Esophagus muscularis mucosa (tissue), 4 donors: ENCODE data around the gene FOXO3.

ENCODE experiments used
- EP300 ChIP-seq: sonication (generic); formaldehyde crosslinking; IDR thresholded peaks from one replicate; pipeline ENCODE4 v1.6.1; 2017; ENCODE audit warnings: antibody characterized with exemption
- POLR2A ChIP-seq: fragments of 450-650 bp; IDR thresholded peaks from one replicate; pipeline ENCODE4 v1.6.1; 2017; ENCODE audit warnings: antibody characterized with exemption, moderate library complexity, mild to moderate bottlenecking, low read depth
- TF ChIP-seq, protein P1 (sequence below), 3 experiments: fragments of 200-600 bp in 2 of 3; fragments of 450-650 bp in 1 of 3; sonication (generic) in 2 of 3; IDR thresholded peaks; one replicate each; pipeline ENCODE4 v1.5.1; 2017 to 2019; ENCODE audit warnings: antibody characterized with exemption in 3 of 3, mild to moderate bottlenecking in 2 of 3, moderate library complexity in 1 of 3

DNA sequence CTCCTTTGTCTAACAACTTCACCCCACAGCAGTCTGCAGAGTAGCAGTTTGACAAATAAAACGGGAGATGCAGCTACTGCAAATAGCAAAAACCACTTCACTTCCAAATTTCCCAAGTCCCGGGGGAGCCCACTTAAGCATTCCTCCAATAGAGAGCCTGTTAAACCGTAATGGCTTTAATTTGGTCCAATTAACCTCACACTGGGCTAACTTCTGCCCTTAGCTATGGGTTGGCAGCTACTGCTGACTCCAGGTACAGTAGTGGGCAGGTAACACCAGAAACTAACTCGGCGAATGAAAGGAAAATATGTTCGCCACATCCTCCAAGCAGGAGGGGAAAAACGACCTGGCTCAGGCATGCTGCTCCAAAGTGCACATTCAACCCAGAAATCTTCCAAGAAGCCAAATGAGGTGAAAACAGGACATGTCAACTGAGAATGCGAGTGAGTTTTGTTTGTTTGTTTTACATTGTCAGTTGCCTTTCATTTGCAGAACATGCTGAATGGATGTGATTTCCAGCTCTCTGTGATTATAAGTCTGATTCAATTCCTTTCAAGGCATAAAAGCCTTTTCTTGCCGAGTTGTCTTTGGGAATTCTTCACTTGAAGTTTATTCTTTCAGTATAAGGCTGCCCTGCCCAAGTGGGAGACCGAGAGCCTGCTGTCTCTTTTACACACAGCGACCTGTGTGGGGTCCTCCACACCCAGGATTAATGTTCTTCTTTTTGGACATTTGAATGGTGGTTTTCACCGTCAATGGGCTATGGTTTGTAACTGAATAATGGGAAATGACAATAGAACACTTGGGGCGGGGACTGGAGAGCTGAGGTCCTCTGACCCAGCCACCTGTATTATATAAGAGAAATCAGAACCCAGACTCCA, 170.2 kb downstream of the FOXO3 start:
- TF ChIP-seq, protein P1, sequence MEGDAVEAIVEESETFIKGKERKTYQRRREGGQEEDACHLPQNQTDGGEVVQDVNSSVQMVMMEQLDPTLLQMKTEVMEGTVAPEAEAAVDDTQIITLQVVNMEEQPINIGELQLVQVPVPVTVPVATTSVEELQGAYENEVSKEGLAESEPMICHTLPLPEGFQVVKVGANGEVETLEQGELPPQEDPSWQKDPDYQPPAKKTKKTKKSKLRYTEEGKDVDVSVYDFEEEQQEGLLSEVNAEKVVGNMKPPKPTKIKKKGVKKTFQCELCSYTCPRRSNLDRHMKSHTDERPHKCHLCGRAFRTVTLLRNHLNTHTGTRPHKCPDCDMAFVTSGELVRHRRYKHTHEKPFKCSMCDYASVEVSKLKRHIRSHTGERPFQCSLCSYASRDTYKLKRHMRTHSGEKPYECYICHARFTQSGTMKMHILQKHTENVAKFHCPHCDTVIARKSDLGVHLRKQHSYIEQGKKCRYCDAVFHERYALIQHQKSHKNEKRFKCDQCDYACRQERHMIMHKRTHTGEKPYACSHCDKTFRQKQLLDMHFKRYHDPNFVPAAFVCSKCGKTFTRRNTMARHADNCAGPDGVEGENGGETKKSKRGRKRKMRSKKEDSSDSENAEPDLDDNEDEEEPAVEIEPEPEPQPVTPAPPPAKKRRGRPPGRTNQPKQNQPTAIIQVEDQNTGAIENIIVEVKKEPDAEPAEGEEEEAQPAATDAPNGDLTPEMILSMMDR (IDR thresholded peaks at IDR 0.05) = no peak
- TF ChIP-seq EP300 = no peak
- no peak for TF ChIP-seq POLR2A
